Right atrium auricular region (tissue), 2 donors: ENCODE measurements around the gene ANKRD2. TPM values are rescaled to one million over a fixed set of nuclear protein-coding genes. Genes with fewer than 3 reads are reported as not detected.

Experiments
- DNase-seq: peaks from one replicate; pipeline ENCODE4 v3.0.0-alpha.2; 2019; ENCODE audit warnings: low spot score
- H3K27ac ChIP-seq, 2 donors: fragments of 200-600 bp; sonication (generic); 1 replicate in 1 of 2; 2 replicates in 1 of 2; pipeline ENCODE4 v1.5.1; 2016 to 2019
- H3K27me3 ChIP-seq, 2 donors: fragments of 200-600 bp; sonication (generic); one replicate each; pipeline versions ENCODE4 v1.5.1 to v1.6.0; 2017 to 2019
- H3K36me3 ChIP-seq: fragments of 200-600 bp; sonication (generic); one replicate; pipeline ENCODE4 v1.5.1; 2016
- H3K4me1 ChIP-seq, 2 donors: fragments of 200-600 bp; sonication (generic); one replicate each; pipeline versions ENCODE4 v1.5.1 to v1.6.0; 2017 to 2019
- H3K4me3 ChIP-seq, 2 donors: fragments of 200-600 bp; sonication (generic); 1 replicate in 1 of 2; 2 replicates in 1 of 2; pipeline ENCODE4 v1.5.1; 2017 to 2019; ENCODE audit warnings: mild to moderate bottlenecking in 1 of 2, moderate library complexity in 1 of 2
- H3K9me3 ChIP-seq, 2 donors: fragments of 200-600 bp; sonication (generic); one replicate each; pipeline ENCODE4 v1.5.1; 2019
- total RNA-seq, 2 donors: library from RNA; depleted of rRNA; stranded (reverse); fragments of >200 nt; gene quantifications; one replicate each; pipeline ENCODE4 v1.1.0, GENCODE V29; 2016
- TF ChIP-seq, protein P1 (sequence below), 2 donors: fragments of 200-600 bp; sonication (generic); IDR thresholded peaks; one replicate each; pipeline ENCODE4 v1.5.1; 2019; ENCODE audit warnings: antibody characterized with exemption in 2 of 2

The ANKRD2 gene
- total RNA-seq, 2 donors from 2014 or later, result 25.7 to 204 TPM

DNA sequence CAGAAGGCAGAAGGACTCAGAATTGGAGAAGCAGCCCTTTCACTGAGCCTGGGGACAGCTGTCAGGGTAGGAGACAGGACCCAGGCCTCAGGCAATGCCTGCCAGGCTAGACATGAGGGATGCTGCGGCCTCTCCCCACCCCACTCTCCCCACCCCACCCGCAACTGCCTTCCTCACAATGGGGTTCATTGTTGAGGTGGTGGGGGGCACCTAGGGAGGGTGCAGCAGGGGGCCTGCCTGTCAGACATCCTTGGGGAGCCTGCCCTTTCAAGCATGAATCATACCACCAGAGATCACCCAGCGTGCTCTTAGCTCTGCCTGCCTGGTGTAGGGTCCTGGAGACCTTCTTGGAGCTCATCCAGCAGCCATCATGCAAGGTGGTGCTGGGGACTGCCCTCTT, 16.9 kb downstream of the ANKRD2 start, which contains the start of gene C10orf62:
TSS of gene C10orf62 (plus strand) at position 243 of the 400 bp plus-strand sequence. CDS start 177 bp downstream, outside the sequence.
- TF ChIP-seq, protein P1, sequence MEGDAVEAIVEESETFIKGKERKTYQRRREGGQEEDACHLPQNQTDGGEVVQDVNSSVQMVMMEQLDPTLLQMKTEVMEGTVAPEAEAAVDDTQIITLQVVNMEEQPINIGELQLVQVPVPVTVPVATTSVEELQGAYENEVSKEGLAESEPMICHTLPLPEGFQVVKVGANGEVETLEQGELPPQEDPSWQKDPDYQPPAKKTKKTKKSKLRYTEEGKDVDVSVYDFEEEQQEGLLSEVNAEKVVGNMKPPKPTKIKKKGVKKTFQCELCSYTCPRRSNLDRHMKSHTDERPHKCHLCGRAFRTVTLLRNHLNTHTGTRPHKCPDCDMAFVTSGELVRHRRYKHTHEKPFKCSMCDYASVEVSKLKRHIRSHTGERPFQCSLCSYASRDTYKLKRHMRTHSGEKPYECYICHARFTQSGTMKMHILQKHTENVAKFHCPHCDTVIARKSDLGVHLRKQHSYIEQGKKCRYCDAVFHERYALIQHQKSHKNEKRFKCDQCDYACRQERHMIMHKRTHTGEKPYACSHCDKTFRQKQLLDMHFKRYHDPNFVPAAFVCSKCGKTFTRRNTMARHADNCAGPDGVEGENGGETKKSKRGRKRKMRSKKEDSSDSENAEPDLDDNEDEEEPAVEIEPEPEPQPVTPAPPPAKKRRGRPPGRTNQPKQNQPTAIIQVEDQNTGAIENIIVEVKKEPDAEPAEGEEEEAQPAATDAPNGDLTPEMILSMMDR (IDR thresholded peaks at IDR 0.05), result no peak
- no peak within 1 kb of the TSS for H3K27ac ChIP-seq
- no peaks in the 10 kb centered on the region for H3K9me3 ChIP-seq
- DNase-seq, result no peak
- no peaks in the 10 kb centered on the region for H3K27me3 ChIP-seq
- H3K4me3 ChIP-seq, result no peak within 1 kb of the TSS
- H3K4me1 ChIP-seq, result peaks cover 0 to 30% of the 10 kb centered on the region in 2 donors
- no peaks in the 10 kb centered on the region for H3K36me3 ChIP-seq

DNA sequence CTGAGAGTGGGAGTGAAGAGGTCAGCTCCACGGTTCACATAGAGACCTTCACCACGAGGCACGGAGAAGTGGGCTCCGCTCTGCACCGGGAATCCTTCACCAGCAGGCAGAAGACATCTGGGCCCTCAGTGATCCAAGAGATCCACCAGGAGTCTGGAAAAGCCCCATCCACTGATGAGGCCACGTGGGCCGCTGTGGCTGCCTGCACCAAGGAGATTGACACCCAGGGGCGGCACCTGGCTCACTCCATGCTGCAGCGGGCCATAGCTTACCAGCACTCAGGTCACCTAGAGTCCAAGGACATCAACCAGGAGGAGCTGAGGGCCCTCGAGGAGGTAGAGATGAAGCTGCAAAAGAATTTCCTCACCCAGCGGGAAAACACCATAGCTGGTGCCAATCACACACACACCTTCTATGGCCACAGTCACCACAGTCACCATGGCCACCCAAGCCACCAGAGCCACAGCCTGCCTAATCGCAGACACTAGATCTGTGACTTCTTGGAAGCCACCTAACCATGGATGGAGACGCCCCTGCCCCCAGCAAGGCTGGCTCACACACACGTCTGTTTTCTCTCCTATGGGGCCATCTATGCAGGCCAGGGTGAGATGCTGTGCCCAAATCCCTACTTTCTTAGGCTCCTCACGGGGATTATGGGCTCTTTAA, 17.6 kb downstream of the ANKRD2 start:
- H3K36me3 ChIP-seq, result no peaks in the 10 kb centered on the region
- no peak for DNase-seq
- TF ChIP-seq, protein P1 (IDR thresholded peaks at IDR 0.05), result no peak
- no peaks in the 10 kb centered on the region for H3K9me3 ChIP-seq
- peaks cover 0 to 29% of the 10 kb centered on the region in 2 donors for H3K4me1 ChIP-seq
- H3K4me3 ChIP-seq, result no peak overlapping the region
- no peak overlapping the region for H3K27ac ChIP-seq
- H3K27me3 ChIP-seq, result no peaks in the 10 kb centered on the region

DNA sequence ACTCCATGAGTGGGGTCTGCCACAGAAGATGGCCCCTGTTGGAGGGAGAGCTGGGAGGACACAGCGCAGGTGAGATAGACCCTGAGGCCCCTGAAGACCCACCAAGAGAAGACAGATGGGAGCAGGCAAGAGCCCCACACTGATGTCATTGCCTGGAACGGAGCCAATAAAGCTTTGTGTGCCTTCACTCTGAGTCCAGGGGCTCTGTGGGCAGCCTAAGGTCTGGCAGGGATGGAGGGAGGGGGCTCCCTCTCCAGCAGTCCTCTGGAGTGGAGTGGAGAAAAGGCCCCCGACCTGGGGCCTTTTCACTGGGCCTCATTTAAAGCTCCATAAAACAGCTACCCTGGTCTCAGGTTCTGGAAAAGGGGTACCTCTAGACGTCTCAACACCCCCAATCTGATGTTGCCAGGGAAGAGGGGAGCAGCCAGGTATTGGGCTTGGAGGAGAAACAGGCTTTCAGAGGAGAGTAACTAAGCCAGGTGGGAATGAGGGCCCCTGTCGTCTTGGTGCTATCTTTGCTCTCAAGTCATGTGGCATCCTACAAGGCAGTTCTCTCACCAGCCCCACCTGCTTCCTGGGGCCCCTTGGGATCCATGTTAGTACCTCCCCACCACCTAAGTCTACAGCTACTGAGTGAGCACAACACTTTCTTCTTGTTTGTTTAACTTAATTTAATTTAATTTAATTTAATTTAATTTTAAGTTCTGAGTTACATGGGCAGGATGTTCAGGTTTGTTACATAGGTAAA, 18.3 kb downstream of the ANKRD2 start:
- no peaks in the 10 kb centered on the region for H3K27me3 ChIP-seq
- H3K4me3 ChIP-seq, result no peak overlapping the region
- DNase-seq, result no peak
- no peaks in the 10 kb centered on the region for H3K36me3 ChIP-seq
- H3K9me3 ChIP-seq, result no peaks in the 10 kb centered on the region
- TF ChIP-seq, protein P1 (IDR thresholded peaks at IDR 0.05), result no peak
- peaks cover 0 to 29% of the 10 kb centered on the region in 2 donors for H3K4me1 ChIP-seq
- H3K27ac ChIP-seq, result no peak overlapping the region

DNA sequence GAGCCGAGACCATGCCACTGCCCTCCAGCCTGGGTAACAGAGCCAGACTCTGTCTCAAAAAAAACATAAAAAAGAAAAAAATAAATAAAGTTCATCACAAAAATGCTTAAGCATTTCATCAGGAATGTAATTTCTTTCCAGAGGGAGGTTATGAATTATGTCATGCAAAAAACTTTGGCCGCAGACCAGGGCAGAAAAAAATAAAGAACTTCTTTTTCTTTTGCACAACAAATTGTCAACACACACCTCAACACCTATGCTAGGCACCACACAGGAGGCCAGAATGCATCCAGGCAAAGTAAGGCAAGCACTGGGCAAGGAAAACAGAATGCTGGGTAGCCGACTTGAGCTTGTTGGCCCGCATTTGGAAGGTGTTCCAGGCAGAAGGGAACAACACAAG, 20.8 kb downstream of the ANKRD2 start:
- TF ChIP-seq, protein P1 (IDR thresholded peaks at IDR 0.05), result no peak
- Histone ChIP-seq H3K9me3 (no peaks in the 10 kb centered on the region), H3K27ac (peak overlapping the region; percentile 55 to 100), H3K4me3 (no peak overlapping the region), H3K27me3 (no peaks in the 10 kb centered on the region), H3K36me3 (no peaks in the 10 kb centered on the region), H3K4me1 (peaks cover 0 to 43% of the 10 kb centered on the region in 2 donors)
- DNase-seq, result peak; percentile 63

DNA sequence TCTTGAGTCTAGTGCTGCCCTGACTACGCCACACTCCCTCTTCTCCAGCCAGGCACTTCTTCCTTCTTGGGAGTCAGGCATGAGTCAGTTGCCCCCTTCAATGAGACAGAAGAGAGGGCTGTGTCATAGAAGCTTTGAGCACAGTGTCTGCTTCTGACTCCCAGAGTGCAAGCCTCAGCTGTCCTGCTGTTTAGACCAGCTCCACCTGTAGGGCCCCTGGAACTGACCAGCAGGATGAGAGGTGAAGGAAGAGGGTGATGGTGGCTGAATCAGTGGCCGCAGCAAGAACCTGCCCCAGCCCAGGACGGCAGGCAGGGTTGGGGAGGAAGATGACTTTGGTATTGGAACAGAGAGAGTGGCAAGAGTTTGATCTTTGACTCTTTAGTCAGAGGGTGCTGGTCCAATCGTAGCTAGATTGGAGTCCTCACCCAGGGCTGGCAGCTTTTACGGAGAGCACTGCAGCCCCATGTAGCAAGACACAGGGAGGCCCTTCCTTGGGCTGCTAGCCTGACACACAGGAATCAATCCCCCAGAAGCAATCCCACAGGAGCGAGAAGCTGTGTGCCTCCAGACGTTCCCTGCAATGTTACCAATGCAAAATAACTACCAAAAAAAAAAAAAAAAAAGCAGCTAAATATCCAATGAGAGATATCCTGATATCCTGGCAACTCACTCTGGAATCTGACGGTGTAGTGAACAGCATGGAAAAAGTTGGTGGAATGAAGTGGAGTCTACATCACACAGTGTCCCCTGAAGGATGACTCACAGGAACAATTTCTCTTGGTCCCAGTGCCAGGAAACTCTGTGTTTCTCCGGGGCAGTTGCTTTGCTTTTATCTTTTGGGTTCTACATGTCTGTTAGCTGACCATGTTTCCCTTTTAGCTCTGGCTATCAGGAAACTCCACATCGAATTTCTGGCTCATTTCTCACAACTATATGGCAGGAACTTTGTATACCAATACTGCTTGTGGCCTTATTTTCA, 23.8 kb downstream of the ANKRD2 start:
- DNase-seq, result peak; percentile 91
- TF ChIP-seq, protein P1 (IDR thresholded peaks at IDR 0.05), result no peak

More for the DNA sequence above, 23.8 kb downstream of the ANKRD2 start:
- no peaks in the 10 kb centered on the region for H3K27me3 ChIP-seq
- no peaks in the 10 kb centered on the region for H3K9me3 ChIP-seq
- peaks cover 0 to 45% of the 10 kb centered on the region in 2 donors for H3K4me1 ChIP-seq
- H3K27ac ChIP-seq, result peak overlapping the region; percentile 91 to 100
- no peak overlapping the region for H3K4me3 ChIP-seq
- no peaks in the 10 kb centered on the region for H3K36me3 ChIP-seq
